H9 (cell line): Measurements from ENCODE around the gene HLA-C. TPM values are rescaled to one million over a fixed set of nuclear protein-coding genes. Genes with fewer than 3 reads are reported as not detected.

ENCODE experiments used
- DNase-seq: peaks from one replicate; pipeline ENCODE4 v3.0.0-alpha.2; 2017
- H2AFZ ChIP-seq: one replicate; pipeline ENCODE4 v1.6.1; 2013; ENCODE audit warnings: mild to moderate bottlenecking, low read length, control low read depth, moderate library complexity
- H2AK5ac ChIP-seq: 2 replicates; pipeline ENCODE4 v1.6.1; 2013; ENCODE audit warnings: low read length, control low read depth, mixed read lengths; ENCODE audit not compliant: insufficient read length
- H2BK120ac ChIP-seq: one replicate; pipeline ENCODE4 v1.6.1; 2013; ENCODE audit warnings: low read depth, mild to moderate bottlenecking, low read length, control low read depth, inconsistent platforms; ENCODE audit not compliant: poor library complexity, severe bottlenecking
- H2BK12ac ChIP-seq: 2 replicates; pipeline ENCODE4 v1.6.1; 2013; ENCODE audit warnings: low read length, control low read depth, mixed read lengths, low read depth; ENCODE audit not compliant: insufficient read length
- H2BK15ac ChIP-seq: 2 replicates; pipeline ENCODE4 v1.6.1; 2013; ENCODE audit warnings: low read depth, low read length, control low read depth
- H2BK20ac ChIP-seq: one replicate; pipeline ENCODE4 v1.6.1; 2013; ENCODE audit warnings: low read depth, mild to moderate bottlenecking, low read length, control low read depth, inconsistent platforms; ENCODE audit not compliant: poor library complexity, severe bottlenecking
- H2BK5ac ChIP-seq: 2 replicates; pipeline ENCODE4 v1.6.1; 2013; ENCODE audit warnings: low read length, control low read depth, mixed read lengths; ENCODE audit not compliant: insufficient read length
- H3K14ac ChIP-seq: 2 replicates; pipeline ENCODE4 v1.6.1; 2013; ENCODE audit warnings: low read length, control low read depth; ENCODE audit not compliant: insufficient read depth
- H3K18ac ChIP-seq: 2 replicates; pipeline ENCODE4 v1.6.1; 2013; ENCODE audit warnings: low read depth, mild to moderate bottlenecking, mixed read lengths, low read length, control low read depth; ENCODE audit not compliant: insufficient read length
- H3K23ac ChIP-seq: 2 replicates; pipeline ENCODE4 v1.6.1; 2013; ENCODE audit warnings: low read length, control low read depth, mixed read lengths, low read depth; ENCODE audit not compliant: insufficient read length
- H3K23me2 ChIP-seq: 2 replicates; pipeline ENCODE4 v1.6.1; 2013; ENCODE audit warnings: low read depth, mild to moderate bottlenecking, mixed read lengths, low read length, control low read depth; ENCODE audit not compliant: insufficient read length, poor library complexity, severe bottlenecking
- H3K27ac ChIP-seq: 2 replicates; pipeline ENCODE4 v1.5.1; 2013; ENCODE audit warnings: low read length, control low read depth, mixed read lengths, low read depth; ENCODE audit not compliant: insufficient read length
- H3K27me3 ChIP-seq: 2 replicates; pipeline ENCODE4 v1.6.1; 2013; ENCODE audit warnings: low read length, control low read depth, inconsistent platforms; ENCODE audit not compliant: insufficient read depth
- H3K4ac ChIP-seq: 2 replicates; pipeline ENCODE4 v1.6.1; 2013; ENCODE audit warnings: low read depth, mild to moderate bottlenecking, control low read depth, inconsistent platforms, low read length, moderate library complexity
- H3K4me1 ChIP-seq: 2 replicates; pipeline ENCODE4 v1.6.1; 2013; ENCODE audit warnings: low read length, control low read depth, inconsistent platforms; ENCODE audit not compliant: insufficient read depth
- H3K4me2 ChIP-seq: 2 replicates; pipeline ENCODE4 v1.6.1; 2013; ENCODE audit warnings: low read length, control low read depth, mixed read lengths; ENCODE audit not compliant: insufficient read length, insufficient read depth
- H3K56ac ChIP-seq: 2 replicates; pipeline ENCODE4 v1.6.1; 2013; ENCODE audit warnings: low read depth, mild to moderate bottlenecking, mixed read lengths, low read length, control low read depth; ENCODE audit not compliant: insufficient read length
- H3K79me1 ChIP-seq: 2 replicates; pipeline ENCODE4 v1.6.1; 2013; ENCODE audit warnings: low read depth, mild to moderate bottlenecking, moderate library complexity, low read length, control low read depth, inconsistent platforms; ENCODE audit not compliant: insufficient read depth, poor library complexity, severe bottlenecking
- H3K79me2 ChIP-seq: 2 replicates; pipeline ENCODE4 v1.6.1; 2013; ENCODE audit warnings: low read length, control low read depth, inconsistent platforms; ENCODE audit not compliant: insufficient read depth
- H3K9ac ChIP-seq: 2 replicates; pipeline ENCODE4 v1.6.1; 2013; ENCODE audit warnings: low read length, control low read depth, mixed read lengths; ENCODE audit not compliant: insufficient read length; ENCODE audit errors: extremely low read depth
- H3K9me3 ChIP-seq: one replicate; pipeline ENCODE4 v1.6.1; 2013; ENCODE audit warnings: low read depth, low read length, inconsistent platforms; ENCODE audit not compliant: control insufficient read depth
- H3T11ph ChIP-seq: one replicate; pipeline ENCODE4 v1.6.1; 2013; ENCODE audit warnings: mild to moderate bottlenecking, low read length, control low read depth, inconsistent platforms
- H4K20me1 ChIP-seq: one replicate; pipeline ENCODE4 v1.6.1; 2013; ENCODE audit not compliant: control insufficient read depth, insufficient read length, insufficient read depth
- H4K5ac ChIP-seq: 2 replicates; pipeline ENCODE4 v1.6.1; 2013; ENCODE audit warnings: low read depth, mild to moderate bottlenecking, mixed read lengths, low read length, control low read depth; ENCODE audit not compliant: insufficient read length
- H4K8ac ChIP-seq: replicated peaks from 2 replicates; pipeline ENCODE4 v1.6.1; 2013; ENCODE audit warnings: low read length, control low read depth, mixed read lengths, low read depth; ENCODE audit not compliant: insufficient read length
- H4K91ac ChIP-seq: 2 replicates; pipeline ENCODE4 v1.6.1; 2013; ENCODE audit warnings: low read depth, mild to moderate bottlenecking, moderate library complexity, mixed read lengths, low read length, control low read depth; ENCODE audit not compliant: insufficient read length
- H3K27ac Mint-ChIP-seq, 3 experiments: 2 replicates in 2 of 3; 3 replicates in 1 of 3; pipeline ENCODE4 v1.8.0; 2020 to 2021; ENCODE audit warnings: mixed read lengths in 3 of 3, mild to moderate bottlenecking in 1 of 3, moderate library complexity in 1 of 3
- H3K27me3 Mint-ChIP-seq: 2 replicates; pipeline ENCODE4 v1.8.0; 2021; ENCODE audit warnings: low read depth, mild to moderate bottlenecking, moderate library complexity, mixed read lengths
- H3K36me3 Mint-ChIP-seq, 3 experiments: 2 replicates in 2 of 3; 3 replicates in 1 of 3; pipeline ENCODE4 v1.8.0; 2020 to 2021; ENCODE audit warnings: low read depth in 3 of 3, mixed read lengths in 3 of 3; ENCODE audit not compliant: insufficient read depth in 1 of 3
- H3K4me1 Mint-ChIP-seq, 2 experiments: 2 replicates each; pipeline ENCODE4 v1.8.0; 2020; ENCODE audit warnings: mixed read lengths in 2 of 2
- H3K4me3 Mint-ChIP-seq, 2 experiments: 2 replicates in 1 of 2; 3 replicates in 1 of 2; pipeline ENCODE4 v1.8.0; 2020 to 2021; ENCODE audit warnings: mild to moderate bottlenecking in 2 of 2, mixed read lengths in 2 of 2, moderate library complexity in 1 of 2
- H3K9me3 Mint-ChIP-seq, 2 experiments: 2 replicates in 1 of 2; 3 replicates in 1 of 2; pipeline ENCODE4 v1.8.0; 2020; ENCODE audit warnings: mild to moderate bottlenecking in 2 of 2, mixed read lengths in 2 of 2, moderate library complexity in 1 of 2
- WGBS: extraction: QIAGEN DNeasy Blood & Tissue Kit; methylation state at CpG from one replicate; pipeline ENCODE4 v1.1.7; 2013; ENCODE audit warnings: missing lambda C conversion rate, low lambda C conversion rate, mixed read lengths; ENCODE audit not compliant: insufficient read length; ENCODE audit errors: extremely low coverage; 5-methylcytosine and 5-hydroxymethylcytosine counted together
- total RNA-seq: library from RNA; stranded (reverse); gene quantifications from 2 replicates; pipeline ENCODE4 v1.2.1, GENCODE V29; 2021
- TF ChIP-seq, protein P1 (sequence below): fragments of 200-600 bp; sonication (generic); conservative IDR thresholded peaks from 3 replicates; pipeline ENCODE4 v1.8.0; 2021; ENCODE audit warnings: antibody characterized with exemption, mild to moderate bottlenecking

HLA-C gene
- total RNA-seq, 1 experiment from 2014 or later = 239 TPM

GRCh38 chr6:31270788-31271640 is 878 bp downstream of the HLA-C start:
- Histone ChIP-seq H4K91ac (no peak overlapping the region), H3T11ph (no peak overlapping the region), H3K14ac (peak overlapping the region; percentile 2; the same call in 1 of the 2 replicates), H3K23me2 (peaks cover 3% of the 10 kb centered on the region), H3K4ac (no peak overlapping the region), H3K9me3 (no peaks in the 10 kb centered on the region), H3K9ac (no peak overlapping the region), H3K79me1 (peaks cover 3% of the 10 kb centered on the region), H2BK12ac (no peak overlapping the region), H2BK120ac (no peak overlapping the region), H3K4me2 (peak overlapping the region; percentile 66), H3K27ac (no peak overlapping the region), H2AK5ac (no peak overlapping the region), H3K27me3 (no peaks in the 10 kb centered on the region), H3K56ac (no peak overlapping the region), H2BK20ac (no peak overlapping the region), H2AFZ (no peak overlapping the region), H4K5ac (no peak overlapping the region), H2BK5ac (no peak overlapping the region), H2BK15ac (no peak overlapping the region), H3K23ac (no peak overlapping the region), H4K8ac (no peak overlapping the region), H3K4me1 (no peaks in the 10 kb centered on the region), H3K79me2 (no peaks in the 10 kb centered on the region), H3K18ac (no peak overlapping the region), H4K20me1 (no peaks in the 10 kb centered on the region)
- no peaks in the 10 kb centered on the region; a peak in 1 of 5 replicates for H3K9me3 Mint-ChIP-seq
- peak overlapping the region in 2 of 3 experiments; percentile 29 to 80; a peak in 2 of 7 replicates for H3K27ac Mint-ChIP-seq
- peak; percentile 78 for DNase-seq
- peak overlapping the region; percentile 75 to 79 for H3K4me3 Mint-ChIP-seq
- peaks cover 25 to 26% of the 10 kb centered on the region in 2 experiments for H3K4me1 Mint-ChIP-seq
- WGBS = no CpG with 5 or more reads among the region's 62 CpGs
- H3K36me3 Mint-ChIP-seq = peaks cover 29 to 30% (median 30%) of the 10 kb centered on the region in 3 experiments
- TF ChIP-seq, protein P1, sequence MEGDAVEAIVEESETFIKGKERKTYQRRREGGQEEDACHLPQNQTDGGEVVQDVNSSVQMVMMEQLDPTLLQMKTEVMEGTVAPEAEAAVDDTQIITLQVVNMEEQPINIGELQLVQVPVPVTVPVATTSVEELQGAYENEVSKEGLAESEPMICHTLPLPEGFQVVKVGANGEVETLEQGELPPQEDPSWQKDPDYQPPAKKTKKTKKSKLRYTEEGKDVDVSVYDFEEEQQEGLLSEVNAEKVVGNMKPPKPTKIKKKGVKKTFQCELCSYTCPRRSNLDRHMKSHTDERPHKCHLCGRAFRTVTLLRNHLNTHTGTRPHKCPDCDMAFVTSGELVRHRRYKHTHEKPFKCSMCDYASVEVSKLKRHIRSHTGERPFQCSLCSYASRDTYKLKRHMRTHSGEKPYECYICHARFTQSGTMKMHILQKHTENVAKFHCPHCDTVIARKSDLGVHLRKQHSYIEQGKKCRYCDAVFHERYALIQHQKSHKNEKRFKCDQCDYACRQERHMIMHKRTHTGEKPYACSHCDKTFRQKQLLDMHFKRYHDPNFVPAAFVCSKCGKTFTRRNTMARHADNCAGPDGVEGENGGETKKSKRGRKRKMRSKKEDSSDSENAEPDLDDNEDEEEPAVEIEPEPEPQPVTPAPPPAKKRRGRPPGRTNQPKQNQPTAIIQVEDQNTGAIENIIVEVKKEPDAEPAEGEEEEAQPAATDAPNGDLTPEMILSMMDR = no peak
- peaks cover 27% of the 10 kb centered on the region for H3K27me3 Mint-ChIP-seq
